HG02840 (cell line): ENCODE data around the gene SMPDL3A.

Experiments
- ATAC-seq: cut with Tn5 transposase; IDR thresholded peaks from one replicate; pipeline ENCODE4 v1.9.1; 2021; ENCODE audit warnings: mild to moderate bottlenecking, moderate library complexity, moderate number of reproducible peaks; ENCODE audit not compliant: unreplicated experiment, low FRiP score

SMPDL3A gene

GRCh38 chr6:122801397-122801796 lies 12.3 kb downstream of the SMPDL3A start:
- ATAC-seq: no peak

- ATAC-seq: no peak
Measured at GRCh38 chr6:122803171-122803661, 14.2 kb downstream of the SMPDL3A start.

- ATAC-seq: no peak
Measured at GRCh38 chr6:122804962-122805485, 16.0 kb downstream of the SMPDL3A start.

GRCh38 chr6:122806291-122806690 lies 17.2 kb downstream of the SMPDL3A start:
- no peak for ATAC-seq

- no peak for ATAC-seq
Measured at GRCh38 chr6:122808121-122808885, 19.2 kb downstream of the SMPDL3A start.

- no peak for ATAC-seq
Measured at GRCh38 chr6:122809001-122809400, 19.9 kb downstream of the SMPDL3A start.

GRCh38 chr6:122809691-122810090 lies 20.6 kb downstream of the SMPDL3A start:
- ATAC-seq: no peak

GRCh38 chr6:122810189-122810588 lies 21.1 kb downstream of the SMPDL3A start:
- no peak for ATAC-seq

- no peak for ATAC-seq
Measured at GRCh38 chr6:122817358-122817757, 28.3 kb downstream of the SMPDL3A start.

GRCh38 chr6:122817766-122818165 lies 28.7 kb downstream of the SMPDL3A start:
- ATAC-seq: no peak

- no peak for ATAC-seq
Measured at GRCh38 chr6:122818866-122819265, 29.8 kb downstream of the SMPDL3A start.

GRCh38 chr6:122821095-122821494 lies 32.0 kb downstream of the SMPDL3A start:
- ATAC-seq: no peak

GRCh38 chr6:122825163-122825562 lies 36.1 kb downstream of the SMPDL3A start:
- no peak for ATAC-seq

- ATAC-seq: no peak
Measured at GRCh38 chr6:122829456-122829855, 40.4 kb downstream of the SMPDL3A start.

- ATAC-seq: no peak
Measured at GRCh38 chr6:122831511-122831910, 42.5 kb downstream of the SMPDL3A start.

- no peak for ATAC-seq
Measured at GRCh38 chr6:122832459-122832858, 43.4 kb downstream of the SMPDL3A start.

- no peak for ATAC-seq
Measured at GRCh38 chr6:122833021-122833491, 44.0 kb downstream of the SMPDL3A start.

GRCh38 chr6:122838060-122838780 lies 49.2 kb downstream of the SMPDL3A start:
- no peak for ATAC-seq

- no peak for ATAC-seq
Measured at GRCh38 chr6:122839472-122839871, 50.4 kb downstream of the SMPDL3A start.

GRCh38 chr6:122839906-122840305 lies 50.8 kb downstream of the SMPDL3A start:
- ATAC-seq: no peak

GRCh38 chr6:122845464-122845863 lies 56.4 kb downstream of the SMPDL3A start:
- ATAC-seq: no peak
